ENCODE data around the gene LPXN. TPM values are rescaled to one million over a fixed set of nuclear protein-coding genes. Genes with fewer than 3 reads are reported as not detected.
A peak's percentile ranks its signal among the peaks of the same experiment; 100 is the strongest.

The LPXN gene
- total RNA-seq, 2 donors from 2014 or later: 239 to 243 TPM

DNA sequence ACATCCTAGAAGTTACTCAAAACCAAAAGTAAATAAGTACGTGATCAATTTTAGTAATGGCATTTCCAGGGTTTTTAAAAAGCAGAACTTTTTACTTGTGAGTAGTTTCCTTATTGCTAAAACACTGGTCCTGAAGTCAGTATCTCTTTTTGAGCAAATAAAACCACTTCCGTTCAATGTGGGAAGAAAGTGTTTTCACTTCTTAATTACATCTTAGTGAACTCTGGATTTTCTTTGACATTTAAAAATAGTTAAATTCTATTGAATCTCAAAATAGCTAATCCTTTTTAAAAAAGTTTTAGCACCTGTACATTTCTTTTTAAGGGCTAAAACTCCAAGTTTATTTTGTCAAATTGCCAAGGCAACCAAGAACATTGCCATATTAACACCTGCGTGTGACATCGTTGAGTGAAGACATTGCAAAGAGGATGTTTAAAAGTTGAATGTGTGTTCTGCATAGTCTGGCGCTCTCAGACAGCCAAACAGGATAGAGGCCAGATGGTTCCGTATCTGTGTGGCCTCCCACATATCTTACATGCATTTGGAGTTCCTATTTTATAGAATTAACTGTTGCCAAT is 50.5 kb downstream of the LPXN start:
- H3K27ac Mint-ChIP-seq: peak overlapping the region; percentile 80 to 91
- H3K27me3 Mint-ChIP-seq: no peaks in the 10 kb centered on the region
- no peaks in the 10 kb centered on the region for H3K9me3 Mint-ChIP-seq
- ATAC-seq: peak; percentile 87 to 90
- H3K4me3 Mint-ChIP-seq: peak overlapping the region; percentile 76
- peaks cover 34% of the 10 kb centered on the region for H3K36me3 Mint-ChIP-seq
- peaks cover 27 to 46% of the 10 kb centered on the region in 2 donors for H3K4me1 Mint-ChIP-seq (ENCODE audit: low read depth in 2 of 2)
- no peak for DNase-seq (ENCODE audit: low spot score)

DNA sequence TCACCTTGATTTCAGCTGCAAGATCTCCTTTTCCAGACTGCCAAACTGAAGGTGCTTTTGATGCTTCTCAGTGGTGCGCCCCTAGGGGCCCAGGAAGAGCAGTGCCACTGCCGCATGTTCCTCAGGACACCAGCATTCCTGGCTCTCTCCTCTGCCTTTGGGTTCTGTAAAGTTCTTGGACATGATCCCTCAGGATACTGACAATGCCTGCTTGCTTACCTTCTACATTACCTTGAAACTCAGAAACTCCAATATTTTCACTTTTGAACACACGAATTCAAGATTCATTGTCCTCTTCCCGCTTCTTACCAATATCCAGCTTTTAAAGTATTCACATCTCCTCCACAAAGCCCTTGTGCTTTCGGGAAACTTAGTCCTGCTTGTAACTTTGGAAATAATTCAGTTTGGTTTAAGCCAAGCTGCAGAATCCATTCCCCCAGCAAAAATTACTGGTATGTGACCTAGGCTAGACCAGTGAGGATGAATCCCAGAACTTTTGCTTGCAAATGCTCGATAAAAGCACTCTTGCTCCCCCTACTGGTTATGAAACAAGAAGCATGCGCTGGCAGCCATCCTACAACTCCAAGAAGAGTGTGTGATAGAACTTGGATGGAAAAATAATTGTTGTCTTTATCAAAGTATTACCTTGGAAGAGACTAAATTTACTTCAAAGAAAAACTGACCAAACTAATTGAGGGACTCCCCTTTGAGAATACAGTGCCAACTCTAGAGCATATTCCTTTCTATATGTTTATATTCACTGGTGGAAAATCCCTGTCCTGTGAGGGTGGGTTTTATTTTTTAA is 51.2 kb downstream of the LPXN start:
- Mint-ChIP-seq H3K36me3 (peaks cover 34% of the 10 kb centered on the region), H3K27ac (peak overlapping the region; percentile 80 to 91), H3K4me3 (peak overlapping the region; percentile 76), H3K4me1 (ENCODE audit: low read depth in 2 of 2) (peaks cover 27 to 46% of the 10 kb centered on the region in 2 donors), H3K9me3 (no peaks in the 10 kb centered on the region), H3K27me3 (no peaks in the 10 kb centered on the region)
- peak; percentile 51 to 70 for ATAC-seq
- DNase-seq (ENCODE audit: low spot score): no peak

DNA sequence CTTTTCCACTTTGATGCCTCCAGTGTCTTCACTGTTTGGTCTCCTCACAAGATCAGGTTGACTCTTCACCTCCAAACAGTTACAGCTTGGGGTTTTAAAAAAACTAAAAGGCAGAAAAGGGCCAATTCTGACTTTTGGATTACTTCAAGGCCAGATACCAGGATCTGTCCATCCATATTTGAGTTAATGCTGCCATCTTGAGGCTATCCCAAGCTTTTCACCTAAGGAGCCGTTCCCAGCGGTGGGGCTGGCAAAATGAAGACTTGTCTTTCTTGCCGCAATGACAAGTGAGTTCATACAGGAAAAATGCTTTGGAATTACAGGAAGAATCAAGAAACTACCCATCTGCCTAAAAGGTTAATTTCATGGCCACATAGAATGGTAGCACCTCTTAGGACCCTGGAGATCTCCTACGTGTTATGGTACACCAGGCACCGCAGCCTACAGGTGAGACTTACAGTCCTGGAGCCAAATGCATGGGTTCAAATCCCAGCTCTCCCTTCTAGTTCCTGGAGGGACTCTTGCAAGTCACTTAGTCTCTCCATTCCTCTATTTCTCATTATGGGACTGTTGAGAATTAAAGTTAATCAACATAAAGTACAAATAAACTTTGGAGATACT is 61.8 kb downstream of the LPXN start:
- no peaks in the 10 kb centered on the region for H3K27me3 Mint-ChIP-seq
- no peaks in the 10 kb centered on the region for H3K4me1 Mint-ChIP-seq (ENCODE audit: low read depth in 2 of 2)
- DNase-seq (ENCODE audit: low spot score) (no peak), ATAC-seq (no peak)
- no peaks in the 10 kb centered on the region for H3K9me3 Mint-ChIP-seq
- H3K4me3 Mint-ChIP-seq: no peak overlapping the region
- H3K36me3 Mint-ChIP-seq: no peaks in the 10 kb centered on the region
- H3K27ac Mint-ChIP-seq: no peak overlapping the region

DNA sequence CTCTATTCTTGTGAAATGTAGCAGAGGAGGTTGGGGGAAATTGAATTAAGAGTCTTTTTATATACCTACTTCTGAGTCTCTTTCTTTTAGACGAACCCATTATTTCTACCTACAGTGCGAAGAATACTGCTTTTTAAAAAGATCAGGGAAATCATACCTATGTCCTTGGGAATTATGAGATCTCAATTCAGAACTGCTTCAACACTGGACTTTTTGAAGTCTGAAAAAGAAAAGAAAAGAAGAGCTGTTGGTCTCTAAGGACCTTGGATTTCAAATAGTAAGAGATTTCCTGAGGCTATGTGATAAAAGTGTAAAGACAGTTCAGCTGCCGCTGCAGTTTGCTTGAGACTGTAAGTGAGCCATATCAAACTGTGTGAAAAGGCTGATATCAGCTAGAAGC is 64.0 kb downstream of the LPXN start:
- H3K36me3 Mint-ChIP-seq: peaks cover 11% of the 10 kb centered on the region
- H3K4me1 Mint-ChIP-seq (ENCODE audit: low read depth in 2 of 2): no peaks in the 10 kb centered on the region
- no peak overlapping the region for H3K4me3 Mint-ChIP-seq
- no peak overlapping the region for H3K27ac Mint-ChIP-seq
- H3K27me3 Mint-ChIP-seq: no peaks in the 10 kb centered on the region
- DNase-seq (ENCODE audit: low spot score) (no peak), ATAC-seq (no peak)
- no peaks in the 10 kb centered on the region for H3K9me3 Mint-ChIP-seq

DNA sequence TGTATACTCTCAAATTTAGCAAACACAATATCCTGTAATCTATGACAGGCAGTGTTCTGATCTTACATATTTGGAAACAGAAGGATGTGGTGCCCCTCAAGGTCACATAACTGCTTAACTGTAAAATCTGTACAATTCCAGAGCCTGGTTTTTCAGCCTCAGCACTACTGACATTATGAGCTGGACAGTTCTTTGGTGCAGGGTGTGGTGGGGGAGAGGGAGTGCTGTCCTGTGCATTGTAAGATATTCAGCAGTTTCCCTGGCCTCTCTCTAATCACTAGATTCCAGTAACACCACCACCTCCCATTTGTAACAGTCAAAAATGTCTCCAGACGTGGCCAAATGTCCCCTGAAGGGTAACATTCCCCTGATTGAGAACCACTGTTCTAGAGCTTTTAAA is 65.9 kb downstream of the LPXN start:
- Mint-ChIP-seq H3K9me3 (no peaks in the 10 kb centered on the region), H3K27ac (no peak overlapping the region), H3K36me3 (peaks cover 15% of the 10 kb centered on the region), H3K4me3 (no peak overlapping the region), H3K4me1 (ENCODE audit: low read depth in 2 of 2) (no peaks in the 10 kb centered on the region), H3K27me3 (no peaks in the 10 kb centered on the region)
- DNase-seq (ENCODE audit: low spot score): no peak
- no peak for ATAC-seq

DNA sequence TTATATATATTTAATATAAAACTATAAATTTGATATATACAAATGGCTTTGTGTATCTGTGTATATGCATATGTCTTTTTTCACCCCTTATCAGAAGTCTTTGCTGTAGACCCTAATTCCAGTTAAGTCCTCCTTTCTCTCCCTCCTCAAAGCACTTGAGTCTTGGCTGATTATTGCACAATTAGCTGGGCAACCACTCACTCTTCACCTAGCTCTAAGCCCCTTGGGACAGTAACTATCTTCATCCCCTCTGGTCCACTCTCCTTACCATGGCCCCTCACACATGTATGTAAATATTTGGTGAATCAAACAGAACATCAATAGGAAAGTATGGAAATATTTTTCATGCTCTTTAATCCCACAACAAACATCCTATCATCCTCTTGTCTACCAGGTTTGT is 66.8 kb downstream of the LPXN start:
- no peak for DNase-seq (ENCODE audit: low spot score)
- H3K4me1 Mint-ChIP-seq (ENCODE audit: low read depth in 2 of 2): no peaks in the 10 kb centered on the region

DNA sequence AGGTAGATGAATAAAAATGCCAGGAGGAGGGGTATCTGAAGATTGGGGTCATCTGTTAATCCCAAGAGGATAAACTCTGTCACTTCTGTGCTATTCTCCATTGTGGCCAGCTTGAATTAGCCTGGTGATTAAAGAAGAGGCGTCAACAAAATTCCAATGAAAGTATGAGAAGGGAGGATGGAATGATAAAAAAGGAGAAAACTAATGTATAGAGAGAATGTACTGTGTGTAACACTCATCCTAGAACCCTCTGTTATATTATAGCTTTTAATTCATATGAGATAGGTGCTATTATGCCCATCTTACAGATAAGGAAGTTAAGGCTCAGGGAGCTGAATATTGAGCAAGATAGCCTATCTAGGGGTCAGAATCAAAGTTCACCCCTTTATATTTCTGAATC is 67.7 kb downstream of the LPXN start, which contains the start of gene OR5B21:
Gene OR5B21, minus strand, starts transcription at position 101 of the 400 bp plus-strand sequence. Its CDS starts 0 bp downstream, at position 101.
- Mint-ChIP-seq H3K9me3 (no peaks in the 10 kb centered on the region), H3K36me3 (peaks cover 26% of the 10 kb centered on the region), H3K4me1 (ENCODE audit: low read depth in 2 of 2) (no peaks in the 10 kb centered on the region), H3K27ac (no peak within 1 kb of the TSS), H3K4me3 (no peak within 1 kb of the TSS), H3K27me3 (no peaks in the 10 kb centered on the region)
- no peak for DNase-seq (ENCODE audit: low spot score)
- ATAC-seq: no peak

More for the DNA sequence above, 66.8 kb downstream of the LPXN start:
- Mint-ChIP-seq H3K9me3 (no peaks in the 10 kb centered on the region), H3K27ac (no peak overlapping the region), H3K27me3 (no peaks in the 10 kb centered on the region), H3K36me3 (peaks cover 20% of the 10 kb centered on the region), H3K4me3 (no peak overlapping the region)
- ATAC-seq: no peak

DNA sequence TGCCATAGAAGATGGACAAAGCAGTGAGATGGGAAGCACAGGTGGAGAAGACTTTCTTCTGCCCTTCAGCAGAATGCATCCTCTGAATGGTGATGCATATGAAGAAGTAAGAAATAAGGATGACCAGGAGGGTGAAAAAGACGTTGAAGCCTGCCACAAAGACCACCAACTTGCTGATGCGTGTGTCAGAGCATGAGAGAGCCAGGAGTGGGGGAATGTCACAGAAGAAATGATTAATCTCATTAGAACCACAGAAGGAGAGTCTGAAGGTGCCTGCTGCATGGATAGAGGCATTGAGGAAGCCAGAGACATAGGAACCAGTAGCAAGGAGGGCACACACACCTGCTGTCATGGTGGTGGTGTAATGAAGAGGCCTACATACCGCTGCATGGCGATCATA is 68.3 kb downstream of the LPXN start:
- Mint-ChIP-seq H3K36me3 (peaks cover 31% of the 10 kb centered on the region), H3K9me3 (no peaks in the 10 kb centered on the region), H3K4me1 (ENCODE audit: low read depth in 2 of 2) (no peaks in the 10 kb centered on the region), H3K4me3 (no peak overlapping the region), H3K27me3 (no peaks in the 10 kb centered on the region), H3K27ac (no peak overlapping the region)
- DNase-seq (ENCODE audit: low spot score) (no peak), ATAC-seq (no peak)

DNA sequence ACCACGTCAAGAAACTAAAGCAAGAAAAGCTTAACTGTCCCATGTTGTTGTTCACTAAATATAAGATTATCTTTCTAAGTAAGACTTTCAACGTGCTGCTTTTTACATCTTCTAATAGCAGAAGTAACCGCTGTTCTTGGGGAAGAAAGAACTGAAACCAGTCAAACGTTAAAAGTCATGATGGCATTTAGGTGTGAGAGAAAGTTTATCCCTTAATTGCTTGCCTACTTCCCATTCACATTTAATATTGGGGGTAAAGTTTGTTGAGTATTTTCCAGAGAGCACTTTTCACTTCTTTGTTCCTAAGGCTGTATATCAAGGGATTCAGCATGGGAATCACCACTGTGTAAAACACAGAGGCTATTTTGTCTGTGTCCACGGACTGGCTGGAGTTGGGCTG is 68.7 kb downstream of the LPXN start:
- H3K27ac Mint-ChIP-seq: no peak overlapping the region
- no peaks in the 10 kb centered on the region for H3K4me1 Mint-ChIP-seq (ENCODE audit: low read depth in 2 of 2)
- no peaks in the 10 kb centered on the region for H3K9me3 Mint-ChIP-seq
- DNase-seq (ENCODE audit: low spot score) (no peak), ATAC-seq (no peak)
- H3K27me3 Mint-ChIP-seq: no peaks in the 10 kb centered on the region
- no peak overlapping the region for H3K4me3 Mint-ChIP-seq
- H3K36me3 Mint-ChIP-seq: peaks cover 31% of the 10 kb centered on the region

DNA sequence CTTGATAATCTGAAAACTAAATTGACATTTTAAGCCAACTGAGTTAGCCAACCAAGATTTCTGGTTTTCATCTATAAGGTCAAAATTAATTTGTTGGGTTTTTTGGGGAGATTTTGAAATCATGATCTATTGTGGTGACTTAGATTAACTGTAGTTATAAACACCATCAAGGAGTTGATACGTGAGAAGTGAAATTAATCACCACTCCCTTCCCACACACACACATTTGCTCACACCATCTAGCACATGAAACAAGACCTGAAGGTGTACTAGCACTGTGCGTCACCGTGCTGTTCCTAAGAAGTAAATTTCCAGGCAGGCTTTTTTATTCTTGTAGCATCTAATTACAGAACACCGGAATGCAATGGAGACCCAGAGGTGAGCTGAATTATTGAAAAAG is 69.8 kb downstream of the LPXN start:
- ATAC-seq: no peak
- H3K36me3 Mint-ChIP-seq: peaks cover 31% of the 10 kb centered on the region
- no peak for DNase-seq (ENCODE audit: low spot score)
- no peaks in the 10 kb centered on the region for H3K9me3 Mint-ChIP-seq
- no peak overlapping the region for H3K4me3 Mint-ChIP-seq
- no peaks in the 10 kb centered on the region for H3K4me1 Mint-ChIP-seq (ENCODE audit: low read depth in 2 of 2)
- no peak overlapping the region for H3K27ac Mint-ChIP-seq
- no peaks in the 10 kb centered on the region for H3K27me3 Mint-ChIP-seq

DNA sequence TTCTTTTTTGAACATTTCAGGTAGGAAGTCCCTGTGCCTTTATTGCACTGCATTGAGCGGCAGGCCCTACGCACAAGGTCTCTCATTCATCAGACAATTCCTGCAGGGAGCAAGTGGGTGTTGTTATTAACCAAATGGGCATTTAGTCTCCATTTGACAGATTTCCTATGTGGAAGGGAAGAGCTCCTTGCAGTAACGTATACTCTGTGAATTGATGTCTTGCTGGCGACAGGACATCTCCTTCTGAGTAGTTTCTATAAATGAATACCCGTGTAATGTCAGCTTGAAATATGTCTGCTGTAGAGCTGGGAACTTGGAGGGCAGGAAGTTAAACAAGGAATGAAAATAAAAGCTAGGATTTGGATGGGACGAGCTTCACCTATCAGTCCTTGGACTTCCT is 71.4 kb downstream of the LPXN start:
- DNase-seq (ENCODE audit: low spot score): no peak
- H3K4me3 Mint-ChIP-seq: no peak overlapping the region
- ATAC-seq: no peak
- H3K36me3 Mint-ChIP-seq: peaks cover 31% of the 10 kb centered on the region
- H3K9me3 Mint-ChIP-seq: no peaks in the 10 kb centered on the region
- no peaks in the 10 kb centered on the region for H3K27me3 Mint-ChIP-seq
- H3K4me1 Mint-ChIP-seq (ENCODE audit: low read depth in 2 of 2): peaks cover 2 to 7% of the 10 kb centered on the region in 2 donors
- no peak overlapping the region for H3K27ac Mint-ChIP-seq

DNA sequence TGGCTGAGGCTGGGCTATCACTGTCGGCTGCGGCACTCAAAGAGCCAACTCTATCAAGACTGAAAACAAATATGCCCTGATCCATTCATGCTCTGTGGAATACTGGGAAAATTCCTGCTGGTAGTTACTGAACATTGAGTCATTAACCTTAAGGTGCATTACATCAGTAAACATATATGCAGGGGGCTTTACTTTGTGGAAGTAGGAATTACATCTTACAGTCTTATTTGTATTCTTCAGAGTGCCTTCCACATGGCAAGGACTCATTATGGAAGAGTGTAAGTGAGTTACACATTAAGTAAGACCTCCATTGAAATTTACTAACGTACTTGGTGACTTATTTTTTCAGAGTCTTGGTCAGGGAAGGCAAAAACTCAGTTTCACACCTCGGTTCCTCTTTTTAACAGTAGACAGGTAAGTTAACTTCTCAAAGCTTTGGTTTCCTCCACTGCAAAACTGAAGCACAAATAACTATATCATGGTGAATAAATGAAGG is 72.2 kb downstream of the LPXN start:
- H3K9me3 Mint-ChIP-seq: no peaks in the 10 kb centered on the region
- peaks cover 31% of the 10 kb centered on the region for H3K36me3 Mint-ChIP-seq
- no peaks in the 10 kb centered on the region for H3K27me3 Mint-ChIP-seq
- no peak overlapping the region for H3K4me3 Mint-ChIP-seq
- ATAC-seq (no peak), DNase-seq (ENCODE audit: low spot score) (no peak)
- peaks cover 10 to 16% of the 10 kb centered on the region in 2 donors for H3K4me1 Mint-ChIP-seq (ENCODE audit: low read depth in 2 of 2)
- no peak overlapping the region for H3K27ac Mint-ChIP-seq

DNA sequence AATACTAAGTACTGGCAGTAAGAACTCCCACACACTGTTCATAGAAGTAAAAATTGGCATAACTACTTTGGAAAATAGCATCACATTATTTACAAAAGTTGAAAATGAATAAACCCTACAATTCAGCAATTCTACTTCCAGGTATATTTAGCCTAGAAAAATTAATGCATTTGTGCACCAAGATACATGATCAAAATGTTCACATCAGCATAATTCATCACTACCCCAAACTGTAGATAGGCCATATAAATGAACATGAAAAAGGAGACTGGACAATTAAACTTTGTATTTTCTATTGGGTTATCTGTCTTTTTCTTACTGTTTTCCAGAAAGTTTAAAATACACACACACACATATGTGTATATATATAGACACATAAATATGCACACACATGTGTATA is 73.7 kb downstream of the LPXN start:
- Mint-ChIP-seq H3K27me3 (no peaks in the 10 kb centered on the region), H3K9me3 (no peaks in the 10 kb centered on the region), H3K27ac (no peak overlapping the region), H3K36me3 (peaks cover 27% of the 10 kb centered on the region), H3K4me3 (no peak overlapping the region), H3K4me1 (ENCODE audit: low read depth in 2 of 2) (peaks cover 23 to 30% of the 10 kb centered on the region in 2 donors)
- ATAC-seq (no peak), DNase-seq (ENCODE audit: low spot score) (no peak)

DNA sequence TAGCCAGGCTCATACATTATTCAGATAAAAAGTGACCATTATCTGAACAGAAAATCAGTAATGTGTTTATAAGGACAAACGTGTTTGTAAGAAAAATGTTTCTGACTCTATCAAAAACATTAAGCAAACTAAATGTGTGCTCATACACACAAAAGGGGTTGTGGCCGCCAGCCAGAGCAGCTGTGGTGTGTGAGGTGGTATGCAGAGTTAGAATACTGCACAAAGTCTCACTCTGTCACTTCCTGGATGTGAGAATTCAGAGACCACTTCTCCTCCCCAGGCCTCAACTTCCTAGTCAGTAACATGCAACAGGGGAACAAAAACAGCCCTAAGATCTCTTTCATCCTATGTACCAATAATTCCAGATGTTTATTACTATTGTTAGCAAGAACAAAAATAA is 77.2 kb downstream of the LPXN start:
- peaks cover 22% of the 10 kb centered on the region for H3K36me3 Mint-ChIP-seq
- H3K27me3 Mint-ChIP-seq: no peaks in the 10 kb centered on the region
- DNase-seq (ENCODE audit: low spot score) (no peak), ATAC-seq (peak; percentile 73 to 83)
- peaks cover 35% of the 10 kb centered on the region in 2 donors for H3K4me1 Mint-ChIP-seq (ENCODE audit: low read depth in 2 of 2)
- H3K4me3 Mint-ChIP-seq: peak overlapping the region; percentile 55
- H3K9me3 Mint-ChIP-seq: no peaks in the 10 kb centered on the region
- H3K27ac Mint-ChIP-seq: peak overlapping the region; percentile 25 to 89
